Measurements from ENCODE around the gene KDM4C.

KDM4C gene

DNA sequence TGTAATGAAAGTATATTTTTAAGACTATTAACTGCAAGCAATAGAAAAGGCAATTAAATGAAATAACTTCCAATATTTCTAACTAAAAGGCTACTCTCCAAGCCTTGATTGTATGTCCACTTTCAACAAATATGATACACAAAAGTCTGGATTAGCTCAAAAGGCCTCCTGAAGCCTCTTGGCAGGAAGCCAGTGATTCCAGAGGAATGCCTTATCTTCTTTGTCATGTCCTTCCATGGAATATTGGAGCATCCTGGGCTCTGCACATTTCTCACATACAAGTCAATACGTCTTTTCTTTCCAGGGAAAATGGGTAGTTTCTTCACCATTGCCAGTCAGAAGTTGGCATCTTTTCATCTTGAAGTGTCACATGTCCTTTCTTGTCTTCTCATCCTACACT is 357.8 kb downstream of the KDM4C start:
- DNase-seq = no peak

DNA sequence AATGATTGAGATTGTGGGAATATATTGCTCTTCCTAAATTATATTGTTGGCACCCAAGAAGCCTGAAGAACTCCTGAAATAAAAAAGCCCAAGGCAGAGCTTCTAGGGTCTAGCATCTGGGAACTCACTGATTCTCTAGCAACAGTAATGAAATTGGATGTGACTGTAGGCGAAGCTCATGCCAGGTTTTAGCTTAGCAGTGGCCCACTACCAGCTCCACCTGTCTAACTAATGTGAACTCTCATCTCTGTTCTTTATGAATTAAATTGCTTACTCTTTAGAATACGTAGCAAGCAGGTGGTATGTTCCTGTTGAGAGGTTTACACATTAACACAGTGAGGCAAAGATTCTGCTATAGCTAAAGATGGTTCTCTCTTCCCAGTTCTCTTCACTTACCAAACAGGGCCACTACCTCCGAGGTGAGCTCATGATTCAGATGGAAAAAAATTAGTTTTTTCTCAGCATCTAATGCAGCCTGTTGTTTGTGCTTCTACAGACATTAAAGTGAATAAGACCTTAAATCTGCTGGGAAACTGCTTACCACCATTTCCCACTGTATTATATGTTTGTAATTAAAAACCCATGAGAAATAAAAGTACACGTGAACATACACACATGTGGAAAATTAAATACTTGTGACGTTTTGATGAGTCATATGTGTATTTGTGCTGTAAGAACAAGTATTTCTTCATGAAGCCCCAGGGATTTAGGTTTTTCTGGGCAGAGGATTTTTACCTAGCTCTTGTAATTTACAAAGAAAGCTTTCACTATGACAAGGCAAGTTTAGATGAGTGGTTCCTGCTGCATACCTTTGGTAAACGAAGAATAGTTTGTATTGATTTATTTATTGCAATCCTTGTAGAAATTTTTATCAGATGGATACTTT is 360.1 kb downstream of the KDM4C start:
- DNase-seq = no peak

DNA sequence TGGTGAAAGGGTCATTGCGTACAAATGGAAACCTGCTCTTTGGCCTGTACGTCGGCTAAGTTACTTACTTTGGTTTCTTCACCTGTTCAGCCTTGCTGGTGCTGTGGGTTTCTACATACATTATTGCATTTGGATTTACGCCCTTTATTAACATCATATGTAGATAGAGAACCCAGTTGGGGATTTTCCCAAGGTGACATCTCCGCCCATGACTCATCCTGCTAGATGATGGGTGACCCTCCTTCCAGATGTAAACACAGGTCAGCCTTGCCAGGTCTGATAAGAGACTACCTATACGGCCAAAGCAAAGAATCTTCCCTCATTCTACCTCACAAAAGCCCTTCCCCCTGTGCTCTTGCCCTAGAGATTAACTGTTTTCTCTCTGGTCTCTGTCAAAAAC is 360.9 kb downstream of the KDM4C start:
- no peak for DNase-seq

DNA sequence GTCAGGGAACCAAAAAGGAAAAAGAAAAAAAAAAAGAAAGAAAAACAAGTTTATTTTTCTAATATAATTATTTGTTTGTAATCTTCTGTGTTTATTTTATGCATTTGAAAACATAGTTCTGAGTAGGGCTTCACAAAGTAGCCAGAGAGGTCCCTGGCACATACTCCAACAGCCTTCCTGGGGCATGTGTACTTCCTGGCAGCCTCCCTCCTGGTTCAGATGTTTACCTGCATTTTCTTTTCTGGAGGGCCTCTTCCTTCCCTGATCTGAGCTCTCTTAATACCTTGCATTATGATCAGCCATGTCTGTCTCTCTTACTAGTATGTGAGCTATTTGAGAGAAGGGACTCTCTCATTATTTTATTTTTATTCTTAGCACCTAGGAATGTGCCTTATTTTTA is 361.8 kb downstream of the KDM4C start:
- no peak for DNase-seq

DNA sequence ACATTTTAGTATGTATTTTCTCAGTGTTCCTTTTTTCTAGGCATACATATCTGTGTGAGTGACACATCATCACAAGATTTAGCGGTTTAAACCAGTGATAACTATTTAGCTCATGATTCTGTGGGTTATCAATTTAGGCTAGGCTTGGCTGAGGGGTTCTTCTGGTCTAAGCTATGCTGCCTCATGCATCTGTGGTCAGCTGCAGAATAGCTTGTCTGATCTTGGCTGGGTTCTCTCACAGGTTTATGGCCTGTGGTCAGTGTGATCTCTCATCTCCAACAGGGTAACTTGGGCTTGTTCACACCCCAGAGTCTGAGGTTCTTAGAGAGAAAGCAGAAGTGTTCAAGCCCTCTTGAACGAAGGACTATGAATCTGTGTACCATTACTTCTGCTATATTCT is 363.3 kb downstream of the KDM4C start:
- DNase-seq = no peak

DNA sequence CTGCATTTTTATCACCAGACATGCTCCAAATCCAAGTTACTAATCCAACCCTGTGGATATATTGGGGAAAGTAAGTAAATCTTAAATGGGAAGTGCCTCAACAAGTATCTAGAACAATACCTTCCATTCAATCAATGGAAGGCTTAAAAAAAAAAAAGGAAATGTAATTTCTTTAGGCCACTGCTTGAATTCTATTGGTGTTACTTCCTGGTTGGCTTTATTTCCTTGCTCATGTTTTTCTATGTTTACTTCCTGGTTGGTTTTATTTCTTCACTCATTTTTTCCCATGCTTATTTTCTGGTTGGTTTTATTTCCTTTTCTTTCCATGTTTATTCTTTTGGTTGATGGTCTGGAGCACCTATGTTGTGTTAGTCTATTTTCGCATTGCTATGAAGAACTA is 363.9 kb downstream of the KDM4C start:
- no peak for DNase-seq

DNA sequence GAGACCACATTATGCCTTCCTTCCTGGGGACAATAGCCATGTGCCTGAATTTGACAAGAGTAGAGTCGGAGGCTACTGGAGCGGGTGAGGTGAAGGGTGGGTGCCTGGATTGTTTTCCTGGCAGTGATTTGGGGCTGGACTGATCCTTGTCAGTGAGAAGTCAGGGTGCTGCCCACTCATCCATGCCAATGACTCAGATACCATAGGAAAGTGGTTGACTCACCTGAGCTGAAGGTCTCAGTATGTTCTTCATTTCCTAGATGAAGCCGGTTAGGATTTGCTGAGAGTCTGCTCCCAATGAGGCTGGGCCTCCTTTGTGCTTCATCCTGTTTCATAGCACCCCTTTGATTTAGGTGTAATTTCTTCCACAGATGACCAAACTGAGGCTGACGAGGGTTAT is 366.0 kb downstream of the KDM4C start:
- DNase-seq = no peak

DNA sequence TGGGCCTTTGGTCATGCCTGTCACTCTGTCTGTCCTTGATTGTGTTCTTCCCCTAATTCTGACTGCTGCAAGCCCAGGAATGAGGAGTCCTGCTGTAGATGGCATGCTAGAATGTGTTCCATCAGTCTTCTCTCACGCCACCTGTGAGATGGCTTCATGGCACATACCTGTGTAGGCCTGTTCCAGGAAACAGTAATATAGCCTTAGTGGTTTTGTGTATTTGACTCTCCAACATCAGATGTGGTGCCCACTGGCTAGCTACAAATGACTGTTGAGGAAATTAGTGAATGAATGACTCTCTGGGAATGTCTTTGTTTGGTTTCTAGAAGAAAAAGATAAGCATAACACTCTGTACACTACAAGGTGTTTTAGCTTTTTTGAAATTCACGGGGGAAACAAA is 367.5 kb downstream of the KDM4C start:
- no peak for DNase-seq

DNA sequence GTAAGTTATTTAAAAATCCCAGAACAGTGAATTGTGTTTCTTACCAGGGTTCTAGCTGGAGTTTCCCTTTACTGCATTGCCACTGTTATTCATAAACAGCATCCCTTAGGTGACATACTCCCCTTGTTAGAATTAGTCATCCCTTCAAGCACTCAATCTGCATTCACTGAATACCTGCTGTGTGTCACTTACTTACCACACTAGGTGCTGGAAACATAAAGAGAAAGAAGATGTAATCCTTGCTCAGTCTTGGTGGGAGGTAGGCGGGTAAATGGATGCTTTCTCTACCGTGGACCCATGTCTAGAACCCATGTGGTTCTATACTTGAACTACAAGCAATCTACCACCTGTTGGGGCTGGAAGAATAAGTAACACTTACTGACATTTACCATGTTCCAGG is 371.6 kb downstream of the KDM4C start:
- no peak for DNase-seq

DNA sequence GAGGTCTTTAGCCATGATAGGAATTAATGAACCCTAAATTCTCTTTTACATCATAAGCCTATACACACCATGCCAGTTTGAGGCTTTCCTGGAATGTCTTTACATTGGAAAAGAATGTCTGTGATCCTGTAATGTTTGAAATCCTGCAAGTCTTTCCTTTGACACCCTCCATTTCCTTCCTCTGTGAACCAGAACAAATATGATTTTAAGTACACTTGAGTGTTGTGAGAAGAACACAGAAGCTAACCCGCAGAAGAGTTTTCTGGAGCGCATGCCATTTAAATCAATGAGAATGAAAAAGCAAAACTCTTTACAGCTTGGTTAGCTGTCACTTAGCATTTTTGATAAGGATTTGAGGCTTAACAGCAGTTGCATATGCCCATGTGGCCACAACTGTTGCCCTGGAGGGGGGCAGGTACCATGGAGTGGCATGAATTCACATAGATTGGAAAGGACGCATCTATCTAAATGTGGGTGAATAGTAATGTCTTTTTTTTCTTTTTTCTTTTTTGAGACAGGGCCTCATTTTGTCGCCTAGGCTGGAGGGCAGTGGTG is 372.6 kb downstream of the KDM4C start:
- DNase-seq = no peak

DNA sequence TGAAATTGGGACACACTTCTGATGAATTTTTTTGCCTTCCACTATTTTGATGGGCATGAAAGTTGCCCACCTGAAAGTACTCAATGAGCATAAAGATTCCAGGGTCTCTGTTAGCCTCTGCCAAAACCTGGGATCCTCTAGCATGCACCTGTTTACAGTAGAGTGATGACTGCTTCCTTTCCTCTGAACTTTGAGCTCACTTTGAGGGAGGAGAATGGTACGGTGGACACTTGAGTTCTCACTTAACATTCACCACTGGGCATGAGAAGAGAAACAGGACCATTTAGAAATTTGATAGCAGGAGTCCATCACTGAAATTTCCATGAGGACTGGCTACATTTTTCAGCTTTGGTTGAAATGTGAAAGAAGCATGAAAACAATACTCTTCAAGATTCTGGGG is 374.8 kb downstream of the KDM4C start:
- no peak for DNase-seq

DNA sequence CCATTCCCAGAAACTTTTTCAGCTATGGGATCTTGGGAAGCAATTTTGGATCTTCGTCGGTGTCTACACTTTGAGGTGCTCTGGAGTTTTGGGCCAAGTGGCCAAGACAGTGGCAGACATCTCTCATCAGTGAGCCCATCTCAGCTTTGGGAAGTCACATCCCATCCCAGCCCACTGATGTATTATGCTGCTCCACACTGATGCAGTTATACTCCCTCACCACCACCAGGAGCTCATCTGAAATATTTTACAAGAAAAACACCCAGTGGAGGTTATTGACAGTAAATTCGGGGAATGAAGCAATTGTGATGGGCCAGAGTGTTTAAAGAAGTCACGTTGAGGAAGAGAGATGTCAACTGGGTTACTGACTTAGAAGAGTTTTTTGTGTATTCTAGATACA is 378.0 kb downstream of the KDM4C start:
- no peak for DNase-seq

DNA sequence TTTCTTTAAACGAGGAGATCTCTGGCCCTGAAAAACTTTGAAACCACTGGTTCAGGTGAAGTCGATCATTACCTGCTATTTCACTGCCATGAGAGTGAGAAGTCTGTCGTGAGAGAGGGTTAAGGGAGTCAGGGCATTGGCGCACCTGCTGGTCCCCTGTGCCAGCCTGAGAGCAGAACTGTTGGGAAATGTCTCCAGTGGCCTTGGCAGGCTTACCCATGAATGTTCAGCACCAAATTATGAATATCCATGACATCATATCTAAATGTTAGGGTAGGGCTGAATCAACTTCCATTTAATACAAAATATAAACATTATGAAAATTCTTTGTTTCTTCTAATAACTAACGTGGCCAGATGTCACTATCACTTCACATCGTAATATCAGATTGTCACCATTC is 379.3 kb downstream of the KDM4C start:
- no peak for DNase-seq

DNA sequence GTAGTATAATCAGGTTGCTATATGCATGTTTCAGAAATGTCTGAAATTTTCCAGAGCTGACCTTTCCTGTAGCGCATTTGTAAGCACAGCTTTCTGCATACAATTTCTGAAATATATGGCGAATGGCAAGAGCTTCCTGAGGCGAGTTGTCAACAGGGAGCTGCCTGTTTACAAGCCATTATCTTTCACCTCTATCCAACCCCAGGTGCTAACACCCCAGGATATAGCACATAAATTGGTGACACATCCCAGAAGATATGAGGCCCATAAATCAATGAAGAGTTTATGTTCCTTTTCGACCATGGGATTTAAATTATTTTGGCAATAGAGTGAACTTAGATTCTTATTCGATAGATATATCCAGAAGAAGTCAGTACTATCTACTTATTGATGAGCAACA is 379.8 kb downstream of the KDM4C start:
- no peak for DNase-seq

DNA sequence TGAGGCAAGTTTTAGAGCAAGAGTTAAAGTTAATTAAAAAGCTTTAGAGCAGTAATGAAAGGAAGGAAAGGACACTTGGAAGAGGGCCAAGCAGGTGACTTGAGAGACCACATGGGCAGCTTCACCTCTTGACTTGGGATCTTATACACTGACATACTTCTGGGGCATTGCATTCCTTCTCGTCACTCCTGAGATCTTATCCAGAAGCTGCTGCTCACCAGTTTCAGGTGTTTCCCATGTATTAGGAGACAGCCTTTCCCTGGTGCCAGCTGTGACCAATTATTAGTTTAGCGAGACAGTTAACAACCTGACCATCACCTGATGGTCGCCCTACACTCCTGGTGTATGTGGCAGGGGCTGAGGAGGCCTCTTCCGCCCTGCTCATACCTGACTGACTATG is 382.1 kb downstream of the KDM4C start:
- no peak for DNase-seq

DNA sequence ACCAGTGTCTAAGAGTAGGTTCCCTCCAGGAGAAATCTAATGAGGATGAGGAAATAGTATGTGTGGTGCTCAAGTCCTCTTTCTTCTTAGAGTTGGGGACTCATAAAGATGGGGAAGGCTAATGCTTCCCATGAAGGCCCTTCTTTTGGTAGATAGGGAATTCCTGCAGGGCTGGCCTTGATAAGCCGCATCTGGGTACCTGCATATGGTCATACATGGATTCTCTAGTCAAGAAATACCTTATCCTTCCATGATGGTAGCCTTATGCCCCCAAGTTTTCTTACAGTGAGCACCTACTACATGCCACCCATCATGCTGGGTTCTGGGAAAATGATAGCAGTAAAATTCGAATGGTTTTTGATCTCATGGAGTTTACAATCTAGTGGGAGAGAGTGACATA is 382.6 kb downstream of the KDM4C start:
- DNase-seq = no peak

DNA sequence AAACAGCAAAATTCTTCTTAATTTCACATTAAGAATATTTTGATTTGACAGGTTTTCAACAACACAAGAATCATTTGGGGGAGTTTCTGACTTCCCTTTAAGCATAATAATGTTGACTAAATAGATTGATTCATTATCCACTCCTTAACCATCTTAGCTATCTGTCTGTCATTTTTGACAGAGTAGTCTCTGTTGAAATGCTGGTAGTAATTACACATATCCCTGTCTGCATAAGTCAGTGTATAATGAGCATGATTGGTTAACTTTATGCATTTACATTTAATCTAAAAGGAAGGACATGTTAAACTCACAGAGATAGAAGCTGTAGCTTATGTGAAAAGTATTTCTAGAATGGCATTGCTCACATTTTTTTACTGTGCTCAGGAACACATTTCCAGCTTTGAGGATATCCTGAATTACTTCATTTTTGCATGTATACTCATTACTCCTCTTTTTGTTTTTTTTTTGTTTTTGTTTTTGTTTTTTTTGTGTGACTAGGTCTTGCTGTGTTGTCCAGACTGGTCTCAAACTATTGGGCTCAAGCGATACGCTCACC is 385.9 kb downstream of the KDM4C start:
- no peak for DNase-seq

DNA sequence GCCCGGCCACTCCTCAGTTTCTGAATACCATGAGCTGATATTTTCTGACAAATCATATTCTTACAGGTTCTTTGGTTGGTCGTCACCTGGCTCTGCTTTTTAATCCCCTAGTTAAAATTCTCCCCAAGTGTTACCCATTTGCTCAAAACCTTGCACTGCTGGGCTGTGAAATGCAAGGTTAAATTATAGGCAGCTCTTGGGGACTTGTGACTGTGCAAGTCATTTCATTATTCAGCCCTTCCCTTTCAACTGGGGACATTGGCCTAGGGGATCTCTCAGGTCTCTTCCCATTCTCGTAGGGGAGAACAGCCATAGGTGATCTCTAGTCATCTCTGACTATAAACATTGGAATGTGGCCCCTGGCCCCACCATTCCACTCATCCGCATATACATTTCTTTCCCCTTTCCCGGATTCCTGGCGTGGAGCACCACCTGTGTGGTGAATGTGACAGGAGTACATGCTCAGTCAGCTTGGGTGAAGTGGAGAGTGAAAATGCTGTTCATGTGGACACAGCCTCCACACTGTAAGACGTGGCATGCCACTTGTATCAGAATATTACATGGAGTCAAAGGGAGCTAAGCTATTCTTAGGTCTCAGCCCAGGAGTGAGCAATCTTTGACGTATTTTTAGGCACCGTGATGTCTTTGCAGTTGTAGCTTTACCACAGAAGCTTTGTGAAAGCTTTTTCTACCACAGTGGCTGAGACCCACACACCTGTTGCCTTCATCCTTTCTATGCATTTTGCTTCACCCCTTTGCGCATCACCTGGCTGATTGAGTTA is 386.7 kb downstream of the KDM4C start:
- no peak for DNase-seq

DNA sequence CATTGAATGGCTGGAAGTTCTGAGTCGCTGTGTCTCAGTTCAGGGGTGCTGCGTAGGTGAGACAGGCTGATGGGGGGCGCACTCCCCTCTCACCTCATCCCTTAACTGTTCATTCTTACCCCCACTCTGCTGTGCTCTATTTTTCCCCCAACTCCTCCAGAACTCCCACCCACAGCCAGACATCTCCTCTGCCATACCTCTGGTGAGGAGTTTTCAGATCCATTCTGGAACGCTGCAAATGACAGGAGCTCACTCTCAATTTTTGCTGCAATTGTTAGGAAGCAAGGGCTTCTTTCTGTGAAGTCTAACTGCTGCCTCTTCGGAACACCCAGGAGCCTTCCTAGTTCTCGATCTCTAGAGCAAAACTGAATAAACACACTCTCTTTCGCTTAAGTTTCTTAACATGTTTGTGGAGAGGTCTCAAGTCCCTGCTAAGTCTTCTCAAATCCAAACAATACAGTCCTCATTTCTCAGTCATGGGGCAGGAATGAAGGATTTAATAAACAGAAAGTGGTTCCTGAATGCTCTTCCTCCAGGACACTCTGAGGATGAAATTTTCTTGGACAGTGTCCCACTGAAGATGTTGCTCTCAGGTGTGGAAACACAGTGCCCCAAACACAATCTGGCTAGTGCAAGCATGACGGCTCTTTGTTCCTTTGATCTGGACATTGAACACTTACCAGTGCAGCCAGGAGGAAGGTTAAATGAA is 387.7 kb downstream of the KDM4C start:
- DNase-seq = no peak

DNA sequence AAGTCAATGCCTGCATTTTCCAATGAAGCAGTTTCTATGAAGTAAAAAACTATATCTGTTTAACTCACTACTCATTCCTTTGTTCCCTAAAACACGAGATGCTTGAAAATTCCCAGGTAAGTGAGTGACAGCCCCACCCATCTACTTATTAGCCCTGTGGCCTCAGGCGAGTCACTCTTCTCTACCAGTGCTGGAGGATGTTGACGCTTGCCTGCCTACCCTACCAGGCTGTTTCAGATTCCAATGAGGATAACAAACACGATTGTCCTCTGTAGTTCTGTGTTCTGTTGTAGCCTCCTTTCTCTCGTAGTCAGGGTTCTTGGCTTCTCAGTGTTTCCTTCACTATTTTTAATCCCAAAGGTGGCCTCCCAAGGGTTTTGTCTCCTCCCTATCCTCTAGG is 388.8 kb downstream of the KDM4C start:
- no peak for DNase-seq

DNA sequence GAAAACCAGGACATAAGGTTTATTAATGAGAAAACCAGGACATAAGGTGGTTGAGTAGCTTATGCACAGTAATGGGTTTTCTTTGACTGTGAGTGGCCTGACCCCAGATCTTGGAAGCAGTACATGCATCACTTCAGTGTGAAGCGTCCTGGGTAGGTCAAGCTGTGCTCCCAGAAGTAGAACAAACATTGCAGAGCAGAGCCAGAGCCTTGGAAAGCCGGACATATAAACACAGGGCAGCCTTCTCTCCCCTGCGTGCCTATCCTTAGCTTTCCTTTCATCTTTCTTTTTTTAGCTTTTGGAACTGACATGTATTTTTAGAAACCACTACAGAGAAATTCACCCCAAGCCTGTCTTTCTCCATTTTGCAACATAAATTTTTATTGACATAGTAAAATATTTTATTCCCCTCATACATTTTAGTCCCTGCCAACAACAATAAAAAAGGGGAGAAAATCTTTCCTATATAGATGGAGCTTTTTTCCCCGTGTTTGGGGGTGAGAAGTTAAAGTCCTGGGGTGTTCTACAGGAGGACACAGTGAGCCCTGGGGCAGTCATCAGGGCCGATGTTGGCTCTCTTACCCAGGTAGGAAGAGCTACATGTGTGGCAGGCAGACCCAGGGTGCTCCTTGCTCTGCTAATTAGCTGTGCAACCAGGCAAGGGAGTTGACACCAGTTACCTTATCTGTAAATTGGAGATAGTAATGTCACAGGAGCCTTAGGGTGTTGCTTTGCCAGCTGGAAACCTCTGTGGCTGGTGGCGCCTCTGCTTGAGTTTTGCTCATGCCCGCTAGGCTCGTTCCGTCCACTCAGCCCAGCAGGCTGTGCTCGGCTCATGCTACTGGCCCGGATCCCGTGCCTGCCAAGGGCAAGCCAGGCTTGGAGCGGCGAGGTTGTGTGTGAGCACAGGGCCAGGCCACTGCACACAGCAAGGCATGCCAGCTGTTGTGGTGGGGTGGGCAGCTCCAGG is 389.6 kb downstream of the KDM4C start:
- DNase-seq = no peak

DNA sequence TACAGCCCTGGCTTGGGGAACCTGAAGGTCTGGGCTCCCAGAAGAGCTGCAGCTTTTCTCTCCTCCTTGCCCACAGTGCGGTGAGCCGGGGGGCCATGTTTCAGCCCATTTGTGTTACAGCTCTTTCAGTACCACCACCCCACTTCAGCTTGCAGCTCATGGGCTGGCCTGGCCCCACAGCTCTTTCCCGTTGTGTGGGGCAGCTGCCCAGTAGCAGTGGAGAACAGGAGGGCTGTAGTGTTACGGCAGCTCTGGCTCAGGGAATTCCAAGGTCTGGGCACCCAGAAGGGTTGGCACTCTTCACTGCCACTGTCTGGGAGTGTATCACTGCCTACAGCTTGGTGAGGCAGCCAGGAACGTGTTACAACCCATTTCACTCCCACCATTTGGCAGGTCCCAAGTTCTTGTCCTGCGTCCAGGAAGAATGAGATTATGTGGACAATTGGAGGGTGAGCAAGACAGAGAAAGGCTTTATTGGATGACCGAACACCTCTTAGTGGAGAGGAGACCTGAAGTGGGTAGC is 390.5 kb downstream of the KDM4C start:
- DNase-seq = no peak

Measured in 8988T (cell line).